HG03039 (cell line): Measurements from ENCODE around the gene IL4R.
"Not testable (repeated sequence)": the region's sequence is repeated elsewhere in the genome, so short reads cannot be mapped to it uniquely, and the experiment has no call there.

Source experiments
- ATAC-seq: cut with Tn5 transposase; IDR thresholded peaks from one replicate; pipeline ENCODE4 v1.9.1; 2021; ENCODE audit warnings: mild to moderate bottlenecking, moderate library complexity; ENCODE audit not compliant: unreplicated experiment

The IL4R gene

GRCh38 chr16:27401768-27402568, 88.2 kb downstream of the IL4R start, which contains the start of gene IL21R:
Gene IL21R (plus strand): TSS chr16:27402174. CDS start chr16:27430072, 27,898 bp downstream.
- ATAC-seq, result peak; percentile 42

DNA sequence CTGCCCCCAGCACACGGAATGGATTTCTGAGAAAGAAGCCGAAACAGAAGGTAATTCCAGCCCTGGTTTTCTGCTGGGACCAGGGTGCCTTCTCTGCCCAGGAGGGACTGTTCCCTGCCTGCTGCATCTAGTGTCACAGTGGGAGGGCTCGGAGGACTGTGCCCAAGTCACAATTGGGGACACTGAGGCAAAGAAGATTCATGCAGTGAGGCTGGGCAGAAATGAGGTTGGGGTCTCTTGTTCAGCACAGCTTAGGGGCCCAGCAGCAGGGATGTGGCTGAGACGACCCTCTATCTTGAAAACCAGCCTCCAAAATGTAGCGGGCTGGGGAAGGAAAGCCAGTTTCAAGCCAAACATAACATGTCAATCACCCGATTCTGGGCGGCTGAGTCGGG, 88.8 kb downstream of the IL4R start:
- ATAC-seq, result no peak

DNA sequence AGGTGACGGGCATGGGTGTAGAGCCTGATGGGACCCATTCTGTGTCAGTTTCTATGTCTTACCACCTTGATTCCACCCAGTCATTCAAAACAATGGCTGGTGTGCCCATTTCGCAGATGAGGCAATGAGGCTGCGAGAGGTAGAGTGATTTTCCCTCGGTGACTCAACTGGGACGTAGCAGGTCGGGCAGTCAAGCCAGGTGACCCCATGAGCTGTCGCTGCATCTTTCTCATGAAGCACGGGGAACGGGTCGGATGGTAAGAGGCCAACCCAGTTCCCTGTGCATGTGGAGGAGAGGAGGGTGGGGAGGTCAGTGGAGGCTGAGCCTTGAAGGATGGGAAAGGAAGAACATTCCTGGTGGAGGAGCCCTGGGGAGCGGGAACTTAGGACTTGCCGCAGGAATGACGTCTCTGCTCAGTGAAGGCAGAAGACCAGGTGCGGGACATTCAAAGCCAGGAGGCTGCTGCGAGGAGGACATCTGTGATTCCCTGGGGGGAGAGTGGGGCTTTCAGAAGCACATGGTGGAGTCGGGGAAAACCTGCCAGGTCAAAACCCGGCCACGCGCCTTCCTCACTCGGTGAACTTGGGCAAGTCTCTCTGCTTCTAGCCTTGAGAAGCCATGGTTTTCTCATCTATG, 89.3 kb downstream of the IL4R start:
- ATAC-seq, result no peak

GRCh38 chr16:27403601-27403992, 89.8 kb downstream of the IL4R start:
- ATAC-seq, result no peak

GRCh38 chr16:27404163-27404823, 90.5 kb downstream of the IL4R start:
- no peak for ATAC-seq

DNA sequence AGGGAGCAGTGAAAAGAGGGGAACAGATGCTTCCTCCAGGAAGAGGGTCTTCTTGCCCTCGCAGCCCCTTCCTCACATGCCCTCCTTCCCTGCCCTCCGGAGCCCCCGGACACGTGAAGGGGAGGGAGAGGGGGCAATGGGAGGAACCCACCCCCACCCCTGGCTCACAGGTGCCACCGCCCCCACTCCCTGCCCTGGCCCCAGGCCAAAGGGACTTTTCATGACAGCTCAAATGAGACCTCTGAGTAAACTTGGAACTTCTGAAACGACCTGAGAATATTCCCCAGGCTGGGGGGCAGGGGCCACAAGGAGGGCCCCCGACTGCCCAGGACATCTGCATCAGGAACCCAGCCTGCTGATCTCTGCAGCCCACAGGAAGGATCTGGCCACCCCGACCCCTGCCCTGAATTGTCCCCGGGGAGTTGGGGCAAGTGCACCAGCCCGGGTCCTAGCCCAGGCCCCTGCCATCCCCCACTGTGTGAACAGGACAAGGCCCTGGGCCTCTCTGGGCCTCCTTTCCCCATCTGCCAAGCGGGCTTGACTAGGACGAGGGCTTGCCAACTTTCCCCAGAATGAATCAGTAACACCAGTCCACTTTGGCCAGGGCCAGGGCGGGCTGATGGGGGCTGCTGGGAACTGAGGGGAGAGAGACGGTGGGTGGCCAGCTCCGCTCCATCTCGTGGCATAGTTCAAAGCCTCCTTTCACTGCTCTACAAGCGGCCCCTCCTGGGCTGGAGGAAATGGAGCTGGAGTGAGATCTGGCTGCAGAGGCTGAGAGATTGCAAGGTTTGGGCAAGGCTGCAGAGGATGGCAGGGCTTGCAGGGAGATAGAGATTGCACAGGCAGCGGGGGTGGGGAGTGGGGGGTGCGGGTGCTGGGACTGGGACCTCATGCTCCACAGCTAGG, 92.0 kb downstream of the IL4R start:
- no peak for ATAC-seq

DNA sequence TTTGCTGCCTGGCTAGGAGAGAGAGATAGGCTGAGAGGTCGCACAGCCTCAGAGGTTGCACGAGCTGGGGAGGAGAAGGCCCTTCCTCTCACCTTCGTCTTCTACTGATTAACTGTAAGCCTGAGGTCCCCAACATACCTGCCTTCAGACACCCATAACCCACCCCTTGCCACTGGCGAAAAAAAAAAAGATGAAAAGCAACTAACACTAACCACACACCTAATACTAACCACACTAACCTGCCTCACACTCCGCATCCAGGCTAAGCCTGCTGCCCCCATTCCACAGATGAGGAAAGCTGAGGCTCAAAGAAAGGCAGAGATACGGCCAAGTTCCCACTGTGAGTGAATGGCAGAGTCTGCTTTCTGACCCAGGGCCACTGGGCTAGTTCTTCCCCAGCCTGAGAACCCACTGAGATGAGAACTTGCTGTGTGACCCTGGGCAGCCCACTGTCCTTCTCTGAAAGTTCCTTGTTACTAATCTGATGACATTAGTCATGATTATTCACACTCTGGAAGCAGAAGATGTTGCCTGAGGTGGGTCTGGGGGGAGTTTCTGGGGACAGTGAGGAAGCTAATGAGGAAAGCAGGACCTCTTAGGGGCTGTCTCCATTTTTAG, 92.8 kb downstream of the IL4R start:
- no peak for ATAC-seq

GRCh38 chr16:27407133-27407532, 93.4 kb downstream of the IL4R start:
- ATAC-seq, result no peak

GRCh38 chr16:27408012-27408601, 94.3 kb downstream of the IL4R start:
- peak; percentile 23 for ATAC-seq

- no peak for ATAC-seq
Measured at GRCh38 chr16:27408602-27409031, 94.8 kb downstream of the IL4R start.

DNA sequence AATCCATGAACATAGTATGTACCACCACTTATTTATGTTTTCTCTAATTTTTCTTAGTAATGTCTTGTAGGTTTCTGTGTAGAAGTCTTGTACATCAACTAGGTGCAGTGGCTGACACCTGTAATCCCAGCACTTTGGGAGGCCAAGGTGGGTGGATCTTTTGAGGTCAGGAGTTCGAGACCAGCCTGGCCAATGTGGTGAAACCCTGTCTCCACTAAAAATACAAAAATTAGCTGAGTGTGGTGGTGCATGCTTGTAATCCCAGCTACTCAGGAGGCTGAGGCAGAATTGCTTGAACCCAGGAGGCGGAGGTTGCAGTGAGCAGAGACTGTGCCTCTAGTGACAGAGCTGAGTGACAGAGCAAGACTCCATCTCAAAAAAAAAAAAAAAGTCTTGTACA, 96.2 kb downstream of the IL4R start:
- ATAC-seq, result not testable (repeated sequence)

GRCh38 chr16:27410761-27411160, 97.0 kb downstream of the IL4R start:
- no peak for ATAC-seq

- no peak for ATAC-seq
Measured at GRCh38 chr16:27413956-27414355, 100.2 kb downstream of the IL4R start.
